Osteocyte (in vitro differentiated cells): ENCODE data around the gene GPR39. TPM values are rescaled to one million over a fixed set of nuclear protein-coding genes. Genes with fewer than 3 reads are reported as not detected.

Source experiments
- DNase-seq: peaks from one replicate; pipeline ENCODE4 v3.0.0; 2021; ENCODE audit warnings: mixed read lengths; ENCODE audit not compliant: unreplicated experiment; ENCODE audit errors: extremely low spot score
- H3K27ac Mint-ChIP-seq: one replicate; pipeline ENCODE4 v1.8.0; 2021; ENCODE audit warnings: mild to moderate bottlenecking, mixed read lengths; ENCODE audit not compliant: unreplicated experiment
- H3K27me3 Mint-ChIP-seq: one replicate; pipeline ENCODE4 v1.8.0; 2021; ENCODE audit warnings: mixed read lengths; ENCODE audit not compliant: unreplicated experiment
- H3K36me3 Mint-ChIP-seq: one replicate; pipeline ENCODE4 v1.8.0; 2021; ENCODE audit warnings: mixed read lengths; ENCODE audit not compliant: unreplicated experiment
- H3K4me1 Mint-ChIP-seq: one replicate; pipeline ENCODE4 v1.8.0; 2021; ENCODE audit warnings: mixed read lengths; ENCODE audit not compliant: unreplicated experiment
- H3K4me3 Mint-ChIP-seq: one replicate; pipeline ENCODE4 v1.8.0; 2021; ENCODE audit warnings: mild to moderate bottlenecking, moderate library complexity, mixed read lengths; ENCODE audit not compliant: unreplicated experiment
- H3K9me3 Mint-ChIP-seq: one replicate; pipeline ENCODE4 v1.8.0; 2021; ENCODE audit warnings: mixed read lengths; ENCODE audit not compliant: unreplicated experiment
- total RNA-seq: library from RNA; stranded (reverse); gene quantifications from 2 replicates; pipeline ENCODE4 v1.2.1, GENCODE V29; 2021
- TF ChIP-seq, protein P1 (sequence below): fragments of 200-600 bp; sonication (generic); IDR thresholded peaks from 2 replicates; pipeline ENCODE4 v1.5.0; 2021; ENCODE audit warnings: antibody characterized with exemption, mild to moderate bottlenecking, moderate library complexity

GPR39 gene
- total RNA-seq, 1 donor from 2014 or later: 0.21 TPM

DNA sequence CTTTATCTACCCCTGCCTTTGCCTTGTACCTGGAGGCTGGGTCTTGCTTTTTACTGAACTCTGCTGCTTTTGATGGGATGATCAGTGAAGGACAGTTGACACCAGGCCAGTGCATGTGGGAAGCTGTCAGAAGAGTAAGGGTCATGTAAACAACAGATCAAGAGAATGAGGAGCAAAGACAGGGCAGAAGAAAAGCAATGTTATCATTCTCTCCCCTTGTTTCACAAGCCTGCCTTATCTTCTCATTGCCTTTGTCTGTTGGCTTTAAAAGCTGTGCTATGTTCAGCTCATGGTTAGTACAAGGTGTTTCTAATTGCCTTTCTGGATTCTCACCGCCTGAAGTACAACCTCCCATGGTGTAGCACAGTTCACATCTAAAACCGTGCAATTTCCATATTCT, 225.8 kb downstream of the GPR39 start:
- H3K4me3 Mint-ChIP-seq: no peak overlapping the region
- no peaks in the 10 kb centered on the region for H3K27me3 Mint-ChIP-seq
- no peaks in the 10 kb centered on the region for H3K9me3 Mint-ChIP-seq
- H3K4me1 Mint-ChIP-seq: no peaks in the 10 kb centered on the region
- H3K27ac Mint-ChIP-seq: no peak overlapping the region
- DNase-seq: no peak
- TF ChIP-seq, protein P1, sequence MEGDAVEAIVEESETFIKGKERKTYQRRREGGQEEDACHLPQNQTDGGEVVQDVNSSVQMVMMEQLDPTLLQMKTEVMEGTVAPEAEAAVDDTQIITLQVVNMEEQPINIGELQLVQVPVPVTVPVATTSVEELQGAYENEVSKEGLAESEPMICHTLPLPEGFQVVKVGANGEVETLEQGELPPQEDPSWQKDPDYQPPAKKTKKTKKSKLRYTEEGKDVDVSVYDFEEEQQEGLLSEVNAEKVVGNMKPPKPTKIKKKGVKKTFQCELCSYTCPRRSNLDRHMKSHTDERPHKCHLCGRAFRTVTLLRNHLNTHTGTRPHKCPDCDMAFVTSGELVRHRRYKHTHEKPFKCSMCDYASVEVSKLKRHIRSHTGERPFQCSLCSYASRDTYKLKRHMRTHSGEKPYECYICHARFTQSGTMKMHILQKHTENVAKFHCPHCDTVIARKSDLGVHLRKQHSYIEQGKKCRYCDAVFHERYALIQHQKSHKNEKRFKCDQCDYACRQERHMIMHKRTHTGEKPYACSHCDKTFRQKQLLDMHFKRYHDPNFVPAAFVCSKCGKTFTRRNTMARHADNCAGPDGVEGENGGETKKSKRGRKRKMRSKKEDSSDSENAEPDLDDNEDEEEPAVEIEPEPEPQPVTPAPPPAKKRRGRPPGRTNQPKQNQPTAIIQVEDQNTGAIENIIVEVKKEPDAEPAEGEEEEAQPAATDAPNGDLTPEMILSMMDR: no peak
- no peaks in the 10 kb centered on the region for H3K36me3 Mint-ChIP-seq

DNA sequence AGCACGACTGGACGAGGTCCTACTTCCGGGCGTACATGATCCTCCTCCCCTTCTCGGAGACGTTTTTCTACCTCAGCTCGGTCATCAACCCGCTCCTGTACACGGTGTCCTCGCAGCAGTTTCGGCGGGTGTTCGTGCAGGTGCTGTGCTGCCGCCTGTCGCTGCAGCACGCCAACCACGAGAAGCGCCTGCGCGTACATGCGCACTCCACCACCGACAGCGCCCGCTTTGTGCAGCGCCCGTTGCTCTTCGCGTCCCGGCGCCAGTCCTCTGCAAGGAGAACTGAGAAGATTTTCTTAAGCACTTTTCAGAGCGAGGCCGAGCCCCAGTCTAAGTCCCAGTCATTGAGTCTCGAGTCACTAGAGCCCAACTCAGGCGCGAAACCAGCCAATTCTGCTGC, 228.6 kb downstream of the GPR39 start:
- TF ChIP-seq, protein P1: no peak
- DNase-seq: no peak
- Mint-ChIP-seq H3K27me3 (no peaks in the 10 kb centered on the region), H3K4me1 (no peaks in the 10 kb centered on the region), H3K27ac (no peak overlapping the region), H3K9me3 (no peaks in the 10 kb centered on the region), H3K4me3 (no peak overlapping the region), H3K36me3 (no peaks in the 10 kb centered on the region)

- H3K4me3 Mint-ChIP-seq: no peak overlapping the region
- no peaks in the 10 kb centered on the region for H3K9me3 Mint-ChIP-seq
- TF ChIP-seq, protein P1: no peak
- H3K27ac Mint-ChIP-seq: no peak overlapping the region
- no peaks in the 10 kb centered on the region for H3K27me3 Mint-ChIP-seq
- H3K4me1 Mint-ChIP-seq: no peaks in the 10 kb centered on the region
- no peaks in the 10 kb centered on the region for H3K36me3 Mint-ChIP-seq
- DNase-seq: no peak
Measured at GRCh38 chr2:132645722-132646539, 229.3 kb downstream of the GPR39 start.

DNA sequence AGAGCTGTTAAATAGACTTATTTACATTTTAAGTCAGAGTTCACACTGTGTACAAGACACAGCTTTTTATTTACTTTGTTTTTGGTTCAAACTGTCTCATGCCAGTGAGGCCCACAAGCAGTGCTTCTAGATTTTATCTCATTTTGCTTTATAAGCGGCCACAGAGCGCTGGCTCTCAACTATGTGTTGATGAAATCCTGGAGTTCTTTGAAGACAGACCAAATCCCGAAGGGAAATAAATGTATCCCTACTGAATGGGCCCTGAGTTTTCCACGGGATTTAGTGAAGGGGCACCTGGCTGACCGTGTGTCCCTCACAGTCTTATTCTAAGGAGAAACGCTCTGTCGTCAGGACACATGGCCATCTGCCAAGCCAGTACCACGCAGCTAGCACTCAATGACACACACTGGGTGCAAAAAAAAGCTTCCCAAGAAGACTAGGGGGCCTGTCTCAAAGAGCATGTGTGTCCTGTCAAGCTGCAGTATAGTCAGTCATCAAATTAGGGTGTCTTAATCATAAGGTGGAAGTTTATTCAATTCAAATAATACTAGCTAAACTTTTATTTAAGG, 230.0 kb downstream of the GPR39 start:
- Mint-ChIP-seq H3K9me3 (no peaks in the 10 kb centered on the region), H3K27ac (no peak overlapping the region), H3K4me1 (no peaks in the 10 kb centered on the region), H3K36me3 (no peaks in the 10 kb centered on the region), H3K4me3 (no peak overlapping the region), H3K27me3 (no peaks in the 10 kb centered on the region)
- TF ChIP-seq, protein P1: no peak
- no peak for DNase-seq
